MCF 10A (cell line): ENCODE data around the gene PPIL1. TPM values are rescaled to one million over a fixed set of nuclear protein-coding genes. Genes with fewer than 3 reads are reported as not detected.

Source experiments
- BruUV-seq: library from RNA; stranded (reverse); fragments of 400-500 nt; replicated peaks from 2 replicates; lab custom pipeline; 2021; lab: Mats Ljungman, UMichigan
- CTCF ChIA-PET: fragments of 300-600 bp; sonication (Branson Sonifier 250); formaldehyde crosslinking; extraction: SDS; loops from one replicate; lab custom pipeline; 2021; ENCODE audit warnings: antibody characterized with exemption, inconsistent platforms; lab: Yijun Ruan, JAX
- POLR2A ChIA-PET: fragments of 300-600, 350-650 bp; sonication (Branson Sonifier 250); formaldehyde crosslinking; extraction: SDS; loops from one replicate; lab custom pipeline; 2020; ENCODE audit warnings: antibody characterized with exemption, inconsistent platforms; lab: Yijun Ruan, JAX
- DNase-seq: peaks from one replicate; pipeline ENCODE4 v3.0.0-alpha.2; 2018; ENCODE audit not compliant: unreplicated experiment
- H3K27ac Mint-ChIP-seq: one replicate; pipeline ENCODE4 v1.8.0; 2022; ENCODE audit warnings: mild to moderate bottlenecking, low read depth, mixed read lengths; ENCODE audit not compliant: unreplicated experiment
- H3K27me3 Mint-ChIP-seq: one replicate; pipeline ENCODE4 v1.8.0; 2022; ENCODE audit warnings: mixed read lengths; ENCODE audit not compliant: insufficient read depth, unreplicated experiment
- H3K36me3 Mint-ChIP-seq: one replicate; pipeline ENCODE4 v1.8.0; 2022; ENCODE audit warnings: mild to moderate bottlenecking, moderate library complexity, mixed read lengths; ENCODE audit not compliant: insufficient read depth, unreplicated experiment
- H3K4me1 Mint-ChIP-seq: one replicate; pipeline ENCODE4 v1.8.0; 2022; ENCODE audit warnings: mixed read lengths; ENCODE audit not compliant: insufficient read depth, unreplicated experiment
- H3K4me3 Mint-ChIP-seq: one replicate; pipeline ENCODE4 v1.8.0; 2022; ENCODE audit warnings: mild to moderate bottlenecking, moderate library complexity, mixed read lengths; ENCODE audit not compliant: unreplicated experiment
- H3K9me3 Mint-ChIP-seq: one replicate; pipeline ENCODE4 v1.8.0; 2022; ENCODE audit warnings: mixed read lengths; ENCODE audit not compliant: unreplicated experiment
- intact Hi-C: fragments of 100-400 bp; cut with micrococcal nuclease; formaldehyde crosslinking; loops from 2 replicates; pipeline ENCODE4 v1.14.1; 2022
- total RNA-seq: library from RNA; stranded (reverse); gene quantifications from 2 replicates; pipeline ENCODE4 v1.2.3, GENCODE V29; 2022
- TF ChIP-seq, protein P1 (sequence below): fragments of 200-600 bp; IDR thresholded peaks from one replicate; pipeline ENCODE4 v1.8.0; 2022; ENCODE audit warnings: antibody characterized with exemption, mild to moderate bottlenecking; ENCODE audit not compliant: unreplicated experiment

PPIL1 gene
- total RNA-seq, 1 experiment from 2014 or later = 54.9 TPM

DNA sequence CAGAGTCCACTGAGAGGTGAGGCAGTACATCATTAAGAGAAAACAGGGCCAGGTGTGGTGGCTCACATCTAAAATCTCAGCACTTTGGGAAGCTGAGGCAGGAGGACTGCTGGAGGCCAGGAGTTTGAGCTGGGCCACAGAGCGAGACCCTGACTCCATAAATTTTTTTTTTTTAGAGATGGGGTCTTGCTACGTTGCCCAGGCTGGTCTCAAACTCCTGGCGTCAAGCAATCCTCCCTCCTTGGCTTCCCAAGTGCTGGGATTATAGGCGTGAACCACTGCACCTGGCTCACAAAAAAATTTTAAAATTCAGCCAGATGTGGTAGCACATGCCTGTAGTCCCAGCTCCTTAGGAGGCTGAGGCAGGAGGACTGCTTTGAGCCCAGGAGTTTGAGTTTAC lies 17.3 kb downstream of the PPIL1 start:
- no TSS peak for BruUV-seq
- Mint-ChIP-seq H3K9me3 (no peaks in the 10 kb centered on the region), H3K4me3 (no peak overlapping the region), H3K36me3 (peaks cover 50% of the 10 kb centered on the region), H3K27me3 (no peaks in the 10 kb centered on the region), H3K27ac (no peak overlapping the region), H3K4me1 (peaks cover 26% of the 10 kb centered on the region)
- intact Hi-C loops = no loop called here
- DNase-seq = no peak
- POLR2A ChIA-PET = interaction anchor here (0.6 to 1.3 kb wide), 5 partner anchors 16 to 1095 kb away, joined by 3 to 6 read pairs (median 3); no protein-coding TSS in a partner anchor
- TF ChIP-seq, protein P1, sequence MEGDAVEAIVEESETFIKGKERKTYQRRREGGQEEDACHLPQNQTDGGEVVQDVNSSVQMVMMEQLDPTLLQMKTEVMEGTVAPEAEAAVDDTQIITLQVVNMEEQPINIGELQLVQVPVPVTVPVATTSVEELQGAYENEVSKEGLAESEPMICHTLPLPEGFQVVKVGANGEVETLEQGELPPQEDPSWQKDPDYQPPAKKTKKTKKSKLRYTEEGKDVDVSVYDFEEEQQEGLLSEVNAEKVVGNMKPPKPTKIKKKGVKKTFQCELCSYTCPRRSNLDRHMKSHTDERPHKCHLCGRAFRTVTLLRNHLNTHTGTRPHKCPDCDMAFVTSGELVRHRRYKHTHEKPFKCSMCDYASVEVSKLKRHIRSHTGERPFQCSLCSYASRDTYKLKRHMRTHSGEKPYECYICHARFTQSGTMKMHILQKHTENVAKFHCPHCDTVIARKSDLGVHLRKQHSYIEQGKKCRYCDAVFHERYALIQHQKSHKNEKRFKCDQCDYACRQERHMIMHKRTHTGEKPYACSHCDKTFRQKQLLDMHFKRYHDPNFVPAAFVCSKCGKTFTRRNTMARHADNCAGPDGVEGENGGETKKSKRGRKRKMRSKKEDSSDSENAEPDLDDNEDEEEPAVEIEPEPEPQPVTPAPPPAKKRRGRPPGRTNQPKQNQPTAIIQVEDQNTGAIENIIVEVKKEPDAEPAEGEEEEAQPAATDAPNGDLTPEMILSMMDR = no peak
- CTCF ChIA-PET = interaction anchor here (0.6 to 1.5 kb wide), 5 partner anchors 8 to 243 kb away, joined by 3 to 6 read pairs (median 3); no protein-coding TSS in a partner anchor

DNA sequence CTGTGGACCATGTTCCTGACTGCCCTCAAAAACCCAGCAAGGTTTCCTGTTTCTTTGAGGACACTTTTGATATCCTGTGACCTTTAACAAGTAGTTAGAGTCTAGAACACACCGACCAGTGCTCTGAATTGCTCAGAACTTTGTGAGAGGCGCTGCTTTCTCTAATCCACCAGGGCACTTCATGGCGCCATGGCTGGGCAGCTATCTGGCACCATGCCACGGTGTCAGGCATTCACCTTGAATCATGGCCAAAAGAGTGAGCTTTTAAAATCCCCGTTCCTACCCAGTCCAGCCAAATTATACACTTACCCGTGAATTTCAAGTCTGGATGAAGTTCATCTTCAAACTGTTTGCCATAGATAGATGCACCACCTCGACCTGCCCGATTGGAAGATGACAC lies 18.3 kb downstream of the PPIL1 start:
- CTCF ChIA-PET = interaction anchor here (0.5 to 1.0 kb wide), 2 partner anchors 12 to 339 kb away, joined by 3 to 4 read pairs; no protein-coding TSS in a partner anchor
- no peak overlapping the region for H3K4me3 Mint-ChIP-seq
- POLR2A ChIA-PET = no interaction called here
- TF ChIP-seq, protein P1 = no peak
- no peak for DNase-seq
- peaks cover 22% of the 10 kb centered on the region for H3K4me1 Mint-ChIP-seq
- intact Hi-C loops = no loop called here
- H3K27me3 Mint-ChIP-seq = no peaks in the 10 kb centered on the region
- H3K27ac Mint-ChIP-seq = no peak overlapping the region
- BruUV-seq = no TSS peak
- H3K36me3 Mint-ChIP-seq = peaks cover 44% of the 10 kb centered on the region
- H3K9me3 Mint-ChIP-seq = no peaks in the 10 kb centered on the region

DNA sequence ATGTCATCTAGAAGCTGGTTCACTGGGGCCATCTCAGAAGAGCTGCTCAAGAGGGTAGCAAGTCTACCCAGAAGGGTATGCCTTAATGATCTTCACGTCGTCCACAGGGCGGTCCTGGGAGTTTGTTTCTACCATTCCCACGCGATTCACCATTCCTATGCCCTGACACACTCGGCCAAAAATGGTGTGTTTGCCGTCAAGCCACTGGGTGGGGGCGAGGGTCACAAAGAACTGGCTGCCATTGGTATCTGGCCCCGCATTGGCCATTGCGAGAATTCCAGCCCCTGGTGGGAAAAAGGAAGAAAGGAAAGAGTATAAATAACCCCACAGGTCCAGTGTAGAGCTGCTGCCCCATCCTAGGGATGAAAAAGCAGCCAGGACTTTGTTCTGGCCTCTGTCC lies 18.9 kb downstream of the PPIL1 start:
- peaks cover 45% of the 10 kb centered on the region for H3K36me3 Mint-ChIP-seq
- BruUV-seq = no TSS peak
- H3K4me3 Mint-ChIP-seq = no peak overlapping the region

DNA sequence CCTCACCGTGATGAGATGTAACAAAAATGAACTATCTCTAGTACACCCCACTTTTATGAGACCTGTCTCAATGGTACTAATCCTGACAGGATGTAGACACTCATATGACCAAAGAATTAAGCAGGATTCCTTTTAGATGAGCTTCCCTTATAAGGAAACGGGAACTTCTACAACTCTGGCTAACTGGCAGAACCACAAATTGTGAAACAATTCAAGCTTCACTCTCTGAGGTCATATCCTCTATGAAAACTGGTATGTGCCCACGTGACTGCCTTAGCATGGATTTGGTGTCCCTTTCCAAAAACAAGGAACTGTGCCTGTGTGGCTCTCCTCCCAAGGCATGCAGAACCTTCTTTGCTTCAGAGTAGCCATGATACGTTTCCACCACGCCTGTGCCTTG lies 21.3 kb downstream of the PPIL1 start:
- CTCF ChIA-PET = interaction anchor here (0.5 to 5.2 kb wide), 7 partner anchors 87 to 832 kb away, joined by 3 to 64 read pairs (median 6); no protein-coding TSS in a partner anchor
- peaks cover 17% of the 10 kb centered on the region for H3K4me1 Mint-ChIP-seq
- peak; percentile 60 for DNase-seq

More for the DNA sequence above, 18.9 kb downstream of the PPIL1 start:
- no peaks in the 10 kb centered on the region for H3K27me3 Mint-ChIP-seq
- no peaks in the 10 kb centered on the region for H3K9me3 Mint-ChIP-seq
- no peak overlapping the region for H3K27ac Mint-ChIP-seq
- TF ChIP-seq, protein P1 = no peak
- H3K4me1 Mint-ChIP-seq = peaks cover 22% of the 10 kb centered on the region
- ChIA-PET POLR2A (no interaction called here), CTCF (interaction anchor here (0.5 to 1.1 kb wide), 3 partner anchors 10 to 339 kb away, joined by 3 to 4 read pairs (median 4); no protein-coding TSS in a partner anchor)
- no peak for DNase-seq
- intact Hi-C loops = no loop called here

More for the DNA sequence above, 21.3 kb downstream of the PPIL1 start:
- intact Hi-C loops = no loop called here
- Mint-ChIP-seq H3K27me3 (no peaks in the 10 kb centered on the region), H3K9me3 (no peaks in the 10 kb centered on the region), H3K4me3 (no peak overlapping the region), H3K27ac (peak overlapping the region; percentile 11), H3K36me3 (peaks cover 40% of the 10 kb centered on the region)
- no TSS peak for BruUV-seq
- TF ChIP-seq, protein P1 = no peak
- POLR2A ChIA-PET = interaction anchor here (0.5 to 2.8 kb wide), 7 partner anchors 9 to 467 kb away, joined by 3 to 18 read pairs (median 3); partner anchors contain the start of gene PPIL1
